HFFc6 (cell line): Measurements from ENCODE around the gene FOXD1. TPM values are rescaled to one million over a fixed set of nuclear protein-coding genes. Genes with fewer than 3 reads are reported as not detected.

Source experiments
- DNase-seq: peaks from one replicate; pipeline ENCODE4 v3.0.0-alpha.2; 2018
- H3K27ac Mint-ChIP-seq: 2 replicates; pipeline ENCODE4 v1.8.0; 2020; ENCODE audit warnings: mild to moderate bottlenecking, mixed read lengths
- H3K27me3 Mint-ChIP-seq: 2 replicates; pipeline ENCODE4 v1.8.0; 2021; ENCODE audit warnings: mild to moderate bottlenecking, moderate library complexity, mixed read lengths; ENCODE audit not compliant: insufficient read depth
- H3K36me3 Mint-ChIP-seq: 2 replicates; pipeline ENCODE4 v1.8.0; 2021; ENCODE audit warnings: low read depth, mixed read lengths
- H3K4me1 Mint-ChIP-seq: 2 replicates; pipeline ENCODE4 v1.8.0; 2020; ENCODE audit warnings: low read depth, mixed read lengths
- H3K4me3 Mint-ChIP-seq: 2 replicates; pipeline ENCODE4 v1.8.0; 2020; ENCODE audit warnings: mild to moderate bottlenecking, moderate library complexity, mixed read lengths
- H3K9me3 Mint-ChIP-seq: 2 replicates; pipeline ENCODE4 v1.8.0; 2020; ENCODE audit warnings: mild to moderate bottlenecking, mixed read lengths
- total RNA-seq, 6 experiments: library from RNA; stranded (reverse); fragmentation: NEBNext Ultra II Directional; extraction: Animal tissue kit (Norgen Biotek cat#: 25700); gene quantifications; 2 replicates in 1 of 6; 3 replicates in 5 of 6; pipeline ENCODE4 v1.2.3, GENCODE V29; 2021
- TF ChIP-seq, protein P1 (sequence below): fragments of 200-600 bp; sonication (generic); IDR thresholded peaks from 2 replicates; pipeline ENCODE4 v1.5.0; 2021; ENCODE audit warnings: antibody characterized with exemption, mild to moderate bottlenecking

Gene FOXD1
- total RNA-seq, 6 experiments from 2014 or later: 40.0 to 50.0 (median 45.4) TPM

DNA sequence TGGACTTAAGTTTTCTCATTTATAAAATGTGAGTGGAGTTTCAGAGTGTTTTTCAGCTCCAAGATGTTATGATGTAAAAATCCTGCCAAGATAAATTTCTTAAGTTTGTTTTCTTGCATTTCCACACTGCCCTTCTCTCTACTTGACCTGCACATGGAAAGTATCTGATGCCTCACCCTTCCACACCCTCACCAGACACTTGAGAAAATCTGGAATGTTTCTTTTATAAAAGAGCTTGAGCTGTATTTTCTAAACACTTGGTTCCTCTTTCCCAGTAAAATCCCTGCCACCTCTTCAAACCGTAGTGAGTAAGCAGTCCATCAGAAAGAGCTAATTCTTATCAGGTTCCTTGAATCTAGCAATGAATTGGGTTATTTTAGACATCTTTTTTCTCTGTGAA is 42.9 kb downstream of the FOXD1 start:
- H3K4me1 Mint-ChIP-seq: peaks cover 36% of the 10 kb centered on the region
- no peak overlapping the region for H3K4me3 Mint-ChIP-seq
- no peaks in the 10 kb centered on the region for H3K9me3 Mint-ChIP-seq
- peaks cover 3% of the 10 kb centered on the region; the same call in 1 of the 2 replicates for H3K27me3 Mint-ChIP-seq
- H3K27ac Mint-ChIP-seq: peak overlapping the region; percentile 23
- TF ChIP-seq, protein P1, sequence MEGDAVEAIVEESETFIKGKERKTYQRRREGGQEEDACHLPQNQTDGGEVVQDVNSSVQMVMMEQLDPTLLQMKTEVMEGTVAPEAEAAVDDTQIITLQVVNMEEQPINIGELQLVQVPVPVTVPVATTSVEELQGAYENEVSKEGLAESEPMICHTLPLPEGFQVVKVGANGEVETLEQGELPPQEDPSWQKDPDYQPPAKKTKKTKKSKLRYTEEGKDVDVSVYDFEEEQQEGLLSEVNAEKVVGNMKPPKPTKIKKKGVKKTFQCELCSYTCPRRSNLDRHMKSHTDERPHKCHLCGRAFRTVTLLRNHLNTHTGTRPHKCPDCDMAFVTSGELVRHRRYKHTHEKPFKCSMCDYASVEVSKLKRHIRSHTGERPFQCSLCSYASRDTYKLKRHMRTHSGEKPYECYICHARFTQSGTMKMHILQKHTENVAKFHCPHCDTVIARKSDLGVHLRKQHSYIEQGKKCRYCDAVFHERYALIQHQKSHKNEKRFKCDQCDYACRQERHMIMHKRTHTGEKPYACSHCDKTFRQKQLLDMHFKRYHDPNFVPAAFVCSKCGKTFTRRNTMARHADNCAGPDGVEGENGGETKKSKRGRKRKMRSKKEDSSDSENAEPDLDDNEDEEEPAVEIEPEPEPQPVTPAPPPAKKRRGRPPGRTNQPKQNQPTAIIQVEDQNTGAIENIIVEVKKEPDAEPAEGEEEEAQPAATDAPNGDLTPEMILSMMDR: no peak
- H3K36me3 Mint-ChIP-seq: no peaks in the 10 kb centered on the region
- DNase-seq: no peak

DNA sequence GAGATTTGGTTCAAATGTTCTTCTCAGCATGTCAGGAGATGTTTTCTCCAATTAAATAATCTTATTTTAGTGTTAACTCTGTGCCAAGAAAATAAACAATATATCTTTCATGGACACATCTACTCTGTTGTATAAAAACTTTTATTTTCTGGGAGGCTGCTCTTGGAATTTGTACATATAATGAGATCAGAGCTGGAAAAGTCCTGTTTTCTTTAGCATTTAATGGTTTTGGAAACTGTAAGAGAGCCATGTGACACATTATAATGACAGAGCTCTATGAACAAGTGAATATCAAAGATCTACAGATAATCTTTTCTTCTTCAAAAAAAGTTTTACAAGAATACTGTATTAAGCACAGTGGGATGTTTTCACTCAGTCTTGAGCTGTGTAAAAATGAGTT is 48.8 kb downstream of the FOXD1 start:
- peaks cover 6% of the 10 kb centered on the region for H3K4me1 Mint-ChIP-seq
- H3K36me3 Mint-ChIP-seq: no peaks in the 10 kb centered on the region
- DNase-seq: no peak

More for the DNA sequence above, 48.8 kb downstream of the FOXD1 start:
- Mint-ChIP-seq H3K4me3 (no peak overlapping the region), H3K9me3 (no peaks in the 10 kb centered on the region), H3K27me3 (peaks cover 3% of the 10 kb centered on the region; the same call in 1 of the 2 replicates), H3K27ac (no peak overlapping the region)
- TF ChIP-seq, protein P1: no peak

Other genes starting within 250 kb of the FOXD1 start
- 100 to 1,000 TPM; 637 to 736 (median 692) TPM for gene BTF3, start 49.7 kb upstream of the FOXD1 start, total RNA-seq
- gene ANKRA2, start 116.9 kb upstream of the FOXD1 start, total RNA-seq: 10 to 100 TPM; 12.5 to 15.1 (median 13.7) TPM
- 10 to 100 TPM; 20.2 to 25.6 (median 24.6) TPM for gene UTP15, start 117.0 kb upstream of the FOXD1 start, total RNA-seq
- gene ARHGEF28, start 177.4 kb upstream of the FOXD1 start, total RNA-seq: 10 to 100 TPM in 1 of 6 experiments, 1 to 10 TPM in 5; 7.5 to 13.6 (median 8.5) TPM